WTC11 (cell line): ENCODE measurements around the gene ENTPD8. TPM values are rescaled to one million over a fixed set of nuclear protein-coding genes. Genes with fewer than 3 reads are reported as not detected.

Source experiments
- ATAC-seq: fragments of 200-7000 bp; cut with Tn5 transposase; 2 replicates; pipeline ENCODE4 v1.10.0; 2021; ENCODE audit warnings: mild to moderate bottlenecking, moderate library complexity
- CTCF ChIA-PET: fragments of 300-600 bp; sonication (Branson Sonifier 250); formaldehyde crosslinking; loops from one replicate; lab custom pipeline; 2021; ENCODE audit warnings: antibody characterized with exemption; lab: Charles Lee
- POLR2A ChIA-PET: fragments of 350-600 bp; sonication (Branson Sonifier 250); formaldehyde crosslinking; loops from one replicate; lab custom pipeline; 2021; ENCODE audit warnings: antibody characterized with exemption; lab: Charles Lee
- DNase-seq: peaks from one replicate; pipeline ENCODE4 v3.0.0; 2021; ENCODE audit warnings: low spot score
- H3K27ac Mint-ChIP-seq: 2 replicates; pipeline ENCODE4 v1.8.0; 2021; ENCODE audit warnings: mixed read lengths
- H3K27me3 Mint-ChIP-seq: 2 replicates; pipeline ENCODE4 v1.8.0; 2021; ENCODE audit warnings: low read depth, mild to moderate bottlenecking, moderate library complexity, mixed read lengths
- H3K36me3 Mint-ChIP-seq: 2 replicates; pipeline ENCODE4 v1.8.0; 2021; ENCODE audit warnings: mixed read lengths
- H3K4me1 Mint-ChIP-seq: 2 replicates; pipeline ENCODE4 v1.8.0; 2022; ENCODE audit warnings: mixed read lengths
- H3K4me3 Mint-ChIP-seq: 2 replicates; pipeline ENCODE4 v1.8.0; 2021; ENCODE audit warnings: mild to moderate bottlenecking, moderate library complexity, mixed read lengths
- H3K9me3 Mint-ChIP-seq: 2 replicates; pipeline ENCODE4 v1.8.0; 2021; ENCODE audit warnings: mixed read lengths
- AR ChIP-seq: fragments of 250-450 bp; sonication (Bioruptor Pico); IDR thresholded peaks from 2 replicates; pipeline ENCODE4 v1.9.0; 2021; ENCODE audit warnings: mild to moderate bottlenecking
- ATF3 ChIP-seq: sonication (generic); formaldehyde crosslinking; conservative IDR thresholded peaks from 2 replicates; pipeline ENCODE4 v1.8.1; 2022; ENCODE audit warnings: mild to moderate bottlenecking, missing genetic modification reagents
- CREM ChIP-seq: sonication (generic); formaldehyde crosslinking; IDR thresholded peaks from 2 replicates; pipeline ENCODE4 v1.8.1; 2022; ENCODE audit warnings: mild to moderate bottlenecking, missing genetic modification reagents, moderate library complexity
- E2F1 ChIP-seq: sonication (generic); formaldehyde crosslinking; IDR thresholded peaks from 2 replicates; pipeline ENCODE4 v1.8.0; 2022; ENCODE audit warnings: mild to moderate bottlenecking, missing genetic modification reagents
- ETV6 ChIP-seq: sonication (generic); formaldehyde crosslinking; IDR thresholded peaks from 2 replicates; pipeline ENCODE4 v1.8.1; 2022; ENCODE audit warnings: mild to moderate bottlenecking, missing genetic modification reagents
- HMGA2 ChIP-seq: fragments of 250-450 bp; sonication (Bioruptor Pico); IDR thresholded peaks from 2 replicates; pipeline ENCODE4 v1.4.0; 2021; ENCODE audit warnings: mild to moderate bottlenecking, moderate library complexity
- NFYB ChIP-seq: sonication (generic); formaldehyde crosslinking; conservative IDR thresholded peaks from 2 replicates; pipeline ENCODE4 v1.8.0; 2022; ENCODE audit warnings: low read depth, missing genetic modification reagents
- PREB ChIP-seq: sonication (generic); formaldehyde crosslinking; IDR thresholded peaks from 2 replicates; pipeline ENCODE4 v1.8.1; 2022; ENCODE audit warnings: mild to moderate bottlenecking, missing genetic modification reagents, moderate library complexity, borderline replicate concordance
- STAT6 ChIP-seq: sonication (generic); formaldehyde crosslinking; conservative IDR thresholded peaks from 2 replicates; pipeline ENCODE4 v1.8.1; 2023; ENCODE audit warnings: mild to moderate bottlenecking, low read depth, missing genetic modification reagents, moderate library complexity
- TCF7 ChIP-seq: sonication (generic); formaldehyde crosslinking; IDR thresholded peaks from 2 replicates; pipeline ENCODE4 v1.8.0; 2022; ENCODE audit warnings: mild to moderate bottlenecking, low read depth, missing genetic modification reagents, moderate library complexity
- ZNF138 ChIP-seq: sonication (generic); formaldehyde crosslinking; conservative IDR thresholded peaks from 2 replicates; pipeline ENCODE4 v1.8.1; 2022; ENCODE audit warnings: mild to moderate bottlenecking, moderate library complexity, missing genetic modification reagents
- ZNF219 ChIP-seq: sonication (generic); formaldehyde crosslinking; IDR thresholded peaks from 2 replicates; pipeline ENCODE4 v1.8.0; 2023; ENCODE audit warnings: missing genetic modification reagents, mild to moderate bottlenecking, borderline replicate concordance
- ZNF232 ChIP-seq: sonication (generic); formaldehyde crosslinking; IDR thresholded peaks from 2 replicates; pipeline ENCODE4 v1.8.0; 2022; ENCODE audit warnings: mild to moderate bottlenecking, missing genetic modification reagents
- ZNF263 ChIP-seq: sonication (generic); formaldehyde crosslinking; IDR thresholded peaks from 2 replicates; pipeline ENCODE4 v1.8.1; 2022; ENCODE audit warnings: low read depth, mild to moderate bottlenecking, moderate library complexity, missing genetic modification reagents
- ZNF281 ChIP-seq: sonication (generic); formaldehyde crosslinking; IDR thresholded peaks from 2 replicates; pipeline ENCODE4 v1.8.0; 2023; ENCODE audit warnings: mild to moderate bottlenecking, missing genetic modification reagents
- ZNF317 ChIP-seq: sonication (generic); formaldehyde crosslinking; IDR thresholded peaks from 2 replicates; pipeline ENCODE4 v1.8.1; 2023; ENCODE audit warnings: low read depth, mild to moderate bottlenecking, moderate library complexity, missing genetic modification reagents, borderline replicate concordance
- ZNF396 ChIP-seq: fragments of 250-450 bp; sonication (Bioruptor Pico); IDR thresholded peaks from 2 replicates; pipeline ENCODE4 v1.8.0; 2021; ENCODE audit warnings: mild to moderate bottlenecking, moderate library complexity, borderline replicate concordance
- ZNF671 ChIP-seq: fragments of 250-450 bp; sonication (Bioruptor Pico); IDR thresholded peaks from 2 replicates; pipeline ENCODE4 v1.8.0; 2021; ENCODE audit warnings: mild to moderate bottlenecking
- total RNA-seq: library from RNA; stranded (reverse); gene quantifications from 3 replicates; pipeline ENCODE4 v1.2.3, GENCODE V29; 2021
- TF ChIP-seq, protein P1 (sequence below): sonication (generic); formaldehyde crosslinking; IDR thresholded peaks from 2 replicates; pipeline ENCODE4 v1.8.0; 2023; ENCODE audit warnings: missing genetic modification reagents, mild to moderate bottlenecking, borderline replicate concordance
- TF ChIP-seq, protein P2 (sequence below): sonication (generic); formaldehyde crosslinking; IDR thresholded peaks from 2 replicates; pipeline ENCODE4 v1.8.1; 2023; ENCODE audit warnings: mild to moderate bottlenecking, missing genetic modification reagents

Gene ENTPD8
- total RNA-seq, 1 experiment from 2014 or later: 2.3 TPM

GRCh38 chr9:137387891-137388560, 53.1 kb downstream of the ENTPD8 start:
- H3K9me3 Mint-ChIP-seq: no peaks in the 10 kb centered on the region
- ATAC-seq: no peak
- ChIA-PET POLR2A (no interaction called here), CTCF (interaction anchor here (1.1 to 1.4 kb wide), 1 partner anchor 35 kb away, joined by 4 to 6 read pairs; the partner anchor contains the start of genes EXD3 and NOXA1)
- no peak for TF ChIP-seq STAT6 (CRISPR knock-in tag)
- TF ChIP-seq ATF3 (CRISPR knock-in tag): no peak
- no peak for TF ChIP-seq AR (CRISPR knock-in tag)
- TF ChIP-seq CREM: no peak
- TF ChIP-seq E2F1 (CRISPR knock-in tag): no peak
- TF ChIP-seq ZNF138 (CRISPR knock-in tag): no peak
- no peak for TF ChIP-seq ZNF671 (CRISPR knock-in tag)
- no peak for TF ChIP-seq ZNF317
- no peak for TF ChIP-seq ZNF281 (CRISPR knock-in tag)
- no peak for TF ChIP-seq TCF7 (CRISPR knock-in tag)
- TF ChIP-seq ZNF396 (CRISPR knock-in tag): no peak
- TF ChIP-seq ZNF232 (CRISPR knock-in tag): no peak
- TF ChIP-seq, protein P1, sequence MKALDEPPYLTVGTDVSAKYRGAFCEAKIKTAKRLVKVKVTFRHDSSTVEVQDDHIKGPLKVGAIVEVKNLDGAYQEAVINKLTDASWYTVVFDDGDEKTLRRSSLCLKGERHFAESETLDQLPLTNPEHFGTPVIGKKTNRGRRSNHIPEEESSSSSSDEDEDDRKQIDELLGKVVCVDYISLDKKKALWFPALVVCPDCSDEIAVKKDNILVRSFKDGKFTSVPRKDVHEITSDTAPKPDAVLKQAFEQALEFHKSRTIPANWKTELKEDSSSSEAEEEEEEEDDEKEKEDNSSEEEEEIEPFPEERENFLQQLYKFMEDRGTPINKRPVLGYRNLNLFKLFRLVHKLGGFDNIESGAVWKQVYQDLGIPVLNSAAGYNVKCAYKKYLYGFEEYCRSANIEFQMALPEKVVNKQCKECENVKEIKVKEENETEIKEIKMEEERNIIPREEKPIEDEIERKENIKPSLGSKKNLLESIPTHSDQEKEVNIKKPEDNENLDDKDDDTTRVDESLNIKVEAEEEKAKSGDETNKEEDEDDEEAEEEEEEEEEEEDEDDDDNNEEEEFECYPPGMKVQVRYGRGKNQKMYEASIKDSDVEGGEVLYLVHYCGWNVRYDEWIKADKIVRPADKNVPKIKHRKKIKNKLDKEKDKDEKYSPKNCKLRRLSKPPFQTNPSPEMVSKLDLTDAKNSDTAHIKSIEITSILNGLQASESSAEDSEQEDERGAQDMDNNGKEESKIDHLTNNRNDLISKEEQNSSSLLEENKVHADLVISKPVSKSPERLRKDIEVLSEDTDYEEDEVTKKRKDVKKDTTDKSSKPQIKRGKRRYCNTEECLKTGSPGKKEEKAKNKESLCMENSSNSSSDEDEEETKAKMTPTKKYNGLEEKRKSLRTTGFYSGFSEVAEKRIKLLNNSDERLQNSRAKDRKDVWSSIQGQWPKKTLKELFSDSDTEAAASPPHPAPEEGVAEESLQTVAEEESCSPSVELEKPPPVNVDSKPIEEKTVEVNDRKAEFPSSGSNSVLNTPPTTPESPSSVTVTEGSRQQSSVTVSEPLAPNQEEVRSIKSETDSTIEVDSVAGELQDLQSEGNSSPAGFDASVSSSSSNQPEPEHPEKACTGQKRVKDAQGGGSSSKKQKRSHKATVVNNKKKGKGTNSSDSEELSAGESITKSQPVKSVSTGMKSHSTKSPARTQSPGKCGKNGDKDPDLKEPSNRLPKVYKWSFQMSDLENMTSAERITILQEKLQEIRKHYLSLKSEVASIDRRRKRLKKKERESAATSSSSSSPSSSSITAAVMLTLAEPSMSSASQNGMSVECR (CRISPR knock-in tag): no peak
- no peak for TF ChIP-seq PREB
- no peak for TF ChIP-seq NFYB (CRISPR knock-in tag)
- TF ChIP-seq, protein P2, sequence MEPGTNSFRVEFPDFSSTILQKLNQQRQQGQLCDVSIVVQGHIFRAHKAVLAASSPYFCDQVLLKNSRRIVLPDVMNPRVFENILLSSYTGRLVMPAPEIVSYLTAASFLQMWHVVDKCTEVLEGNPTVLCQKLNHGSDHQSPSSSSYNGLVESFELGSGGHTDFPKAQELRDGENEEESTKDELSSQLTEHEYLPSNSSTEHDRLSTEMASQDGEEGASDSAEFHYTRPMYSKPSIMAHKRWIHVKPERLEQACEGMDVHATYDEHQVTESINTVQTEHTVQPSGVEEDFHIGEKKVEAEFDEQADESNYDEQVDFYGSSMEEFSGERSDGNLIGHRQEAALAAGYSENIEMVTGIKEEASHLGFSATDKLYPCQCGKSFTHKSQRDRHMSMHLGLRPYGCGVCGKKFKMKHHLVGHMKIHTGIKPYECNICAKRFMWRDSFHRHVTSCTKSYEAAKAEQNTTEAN: no peak
- no peak for TF ChIP-seq ZNF263
- TF ChIP-seq ZNF219 (CRISPR knock-in tag): no peak
- TF ChIP-seq HMGA2: no peak
- TF ChIP-seq ETV6 (CRISPR knock-in tag): no peak
- TF ChIP-seq, all 79 proteins: peak for 0
- peaks cover 3% of the 10 kb centered on the region; the same call in 1 of the 2 replicates for H3K36me3 Mint-ChIP-seq
- H3K4me1 Mint-ChIP-seq: no peaks in the 10 kb centered on the region
- H3K4me3 Mint-ChIP-seq: no peak overlapping the region
- H3K27ac Mint-ChIP-seq: no peak overlapping the region
- no peak for DNase-seq
- H3K27me3 Mint-ChIP-seq: no peaks in the 10 kb centered on the region
